Hindlimb muscle (tissue), 1 donor: ENCODE data around the gene COL4A1. TPM values are rescaled to one million over a fixed set of nuclear protein-coding genes. Genes with fewer than 3 reads are reported as not detected.
A peak's percentile ranks its signal among the peaks of the same experiment; 100 is the strongest.

Experiments used
- DNase-seq: peaks from one replicate; pipeline ENCODE4 v3.0.0-alpha.2; 2013
- polyA plus RNA-seq: library from polyadenylated mRNA; unstranded; fragments of 120-200 nt; gene quantifications from one replicate; pipeline ENCODE4 v1.2.1, GENCODE V29; 2013; ENCODE audit not compliant: insufficient read length

The COL4A1 gene
- polyA plus RNA-seq, 1 donor, result 706 TPM

- DNase-seq, result no peak
Measured at GRCh38 chr13:110156301-110157049, 150.5 kb downstream of the COL4A1 start.

- no peak for DNase-seq
Measured at GRCh38 chr13:110155072-110155471, 151.9 kb downstream of the COL4A1 start.

- DNase-seq, result no peak
Measured at GRCh38 chr13:110154410-110154933, 152.5 kb downstream of the COL4A1 start.

GRCh38 chr13:110152351-110152750, 154.6 kb downstream of the COL4A1 start:
- DNase-seq, result no peak

GRCh38 chr13:110151462-110151861, 155.5 kb downstream of the COL4A1 start:
- DNase-seq, result no peak

- no peak for DNase-seq
Measured at GRCh38 chr13:110150384-110151101, 156.4 kb downstream of the COL4A1 start.

GRCh38 chr13:110149036-110149435, 157.9 kb downstream of the COL4A1 start:
- DNase-seq, result no peak

- no peak for DNase-seq
Measured at GRCh38 chr13:110140099-110140498, 166.9 kb downstream of the COL4A1 start.

- no peak for DNase-seq
Measured at GRCh38 chr13:110138700-110139036, 168.3 kb downstream of the COL4A1 start.

GRCh38 chr13:110138010-110138699, 168.8 kb downstream of the COL4A1 start:
- DNase-seq, result peak; percentile 46

- DNase-seq, result no peak
Measured at GRCh38 chr13:110137680-110138009, 169.3 kb downstream of the COL4A1 start.

- no peak for DNase-seq
Measured at GRCh38 chr13:110136660-110137585, 170.0 kb downstream of the COL4A1 start.

GRCh38 chr13:110135977-110136597, 170.9 kb downstream of the COL4A1 start:
- DNase-seq, result no peak

GRCh38 chr13:110134801-110135200, 172.2 kb downstream of the COL4A1 start:
- no peak for DNase-seq

- DNase-seq, result no peak
Measured at GRCh38 chr13:110133425-110134235, 173.3 kb downstream of the COL4A1 start.

- DNase-seq, result no peak
Measured at GRCh38 chr13:110132225-110132982, 174.6 kb downstream of the COL4A1 start.

- DNase-seq, result no peak
Measured at GRCh38 chr13:110131424-110131823, 175.5 kb downstream of the COL4A1 start.

- DNase-seq, result no peak
Measured at GRCh38 chr13:110130431-110130830, 176.5 kb downstream of the COL4A1 start.

- DNase-seq, result no peak
Measured at GRCh38 chr13:110129539-110130186, 177.3 kb downstream of the COL4A1 start.

GRCh38 chr13:110129076-110129475, 177.9 kb downstream of the COL4A1 start:
- no peak for DNase-seq
